Omental fat pad (tissue), 4 donors: ENCODE results near the gene CCDC154. TPM values are rescaled to one million over a fixed set of nuclear protein-coding genes. Genes with fewer than 3 reads are reported as not detected.

ENCODE experiments used
- ATAC-seq: fragments of 150-250 bp; one replicate; pipeline ENCODE4 v1.9.1; 2016; ENCODE audit warnings: mild to moderate bottlenecking, moderate library complexity; ENCODE audit not compliant: low FRiP score
- DNase-seq: peaks from one replicate; pipeline ENCODE4 v3.0.0-alpha.2; 2019; ENCODE audit warnings: low spot score
- CTCF ChIP-seq, 3 donors: fragments of 450-650 bp; IDR thresholded peaks; one replicate each; pipeline ENCODE4 v1.5.1; 2016 to 2017; ENCODE audit warnings: antibody characterized with exemption in 3 of 3, mild to moderate bottlenecking in 3 of 3, moderate library complexity in 2 of 3
- total RNA-seq, 4 donors: library from RNA; depleted of rRNA; stranded (reverse); fragments of >200 nt; gene quantifications; one replicate each; pipeline ENCODE4 v1.1.0, GENCODE V29; 2016

CCDC154 gene
- total RNA-seq, 4 donors from 2014 or later = 0.19 to 5.7 (median 0.37) TPM

DNA sequence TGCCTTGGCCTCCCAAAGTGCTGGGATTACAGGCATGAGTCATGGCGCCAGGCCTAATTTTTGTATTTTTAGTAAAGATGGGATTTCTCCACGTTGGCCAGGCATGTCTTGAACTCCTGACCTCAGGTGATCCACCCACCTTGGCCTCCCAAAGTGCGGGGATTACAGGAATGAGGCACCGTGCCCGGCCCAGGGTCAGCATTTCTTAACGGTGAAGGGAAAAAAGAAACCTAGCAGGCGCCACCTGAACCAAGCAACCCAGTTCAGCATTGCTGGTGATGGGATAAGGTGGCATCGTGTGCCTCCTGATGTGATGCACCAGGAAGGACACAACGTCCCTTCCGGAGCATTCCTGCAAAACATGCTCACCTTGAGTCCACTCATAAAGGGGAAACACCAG, 32.7 kb upstream of the CCDC154 start:
- DNase-seq = no peak
- ATAC-seq = no peak
- no peak for TF ChIP-seq CTCF (IDR thresholded peaks at IDR 0.05)

GRCh38 chr16:1475552-1476114, 31.3 kb upstream of the CCDC154 start:
- ATAC-seq (peak; percentile 11), DNase-seq (no peak)
- TF ChIP-seq CTCF (IDR thresholded peaks at IDR 0.05) = no peak

DNA sequence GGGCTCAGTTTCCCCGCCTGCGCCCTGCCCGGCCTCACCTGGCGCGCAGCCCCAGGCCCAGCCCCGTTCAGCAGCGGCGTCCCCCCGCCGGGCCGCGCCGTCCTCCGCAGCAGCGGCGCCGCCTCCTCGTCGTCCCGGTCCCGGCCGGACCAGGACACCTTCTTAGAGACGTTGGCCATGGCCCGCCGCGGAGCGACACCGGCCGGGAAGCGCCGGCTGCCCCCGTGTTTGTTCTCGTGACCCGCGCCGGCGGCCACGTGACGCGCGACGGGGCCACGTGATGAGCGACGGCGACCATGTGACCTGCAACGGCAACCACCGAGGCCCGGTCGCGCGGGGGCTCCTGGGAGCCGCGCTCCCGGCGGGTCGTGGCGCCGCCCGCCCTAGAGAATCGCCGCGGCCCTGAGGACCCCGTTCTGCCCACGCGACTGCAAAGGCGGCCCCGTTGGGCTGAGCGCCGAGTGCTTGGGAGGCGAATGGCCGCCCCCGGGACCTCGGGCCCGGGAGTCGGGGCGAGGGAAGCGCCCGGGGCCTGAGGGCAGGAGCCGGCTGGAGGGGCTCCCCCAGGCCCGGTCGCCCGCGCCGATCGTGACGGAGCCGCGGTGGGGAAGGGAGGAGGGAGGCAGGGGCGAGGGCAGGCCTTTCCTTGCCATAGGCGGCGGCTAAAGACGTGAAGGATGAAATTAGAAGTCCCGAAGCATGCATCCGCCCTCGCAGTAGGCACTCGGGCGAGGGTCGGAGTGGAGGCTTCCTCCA, 30.6 kb upstream of the CCDC154 start, which contains the start of gene CLCN7:
Gene CLCN7, minus strand, starts transcription at position 233 of the 756 bp plus-strand sequence. Its CDS starts 54 bp downstream, at position 179.
- TF ChIP-seq CTCF (IDR thresholded peaks at IDR 0.05) = no peak
- ATAC-seq = peak; percentile 82
- peak; percentile 89 for DNase-seq

- TF ChIP-seq CTCF (IDR thresholded peaks at IDR 0.05) = no peak
- no peak for DNase-seq
- ATAC-seq = no peak
Observed at GRCh38 chr16:1474082-1474795, 29.9 kb upstream of the CCDC154 start.

DNA sequence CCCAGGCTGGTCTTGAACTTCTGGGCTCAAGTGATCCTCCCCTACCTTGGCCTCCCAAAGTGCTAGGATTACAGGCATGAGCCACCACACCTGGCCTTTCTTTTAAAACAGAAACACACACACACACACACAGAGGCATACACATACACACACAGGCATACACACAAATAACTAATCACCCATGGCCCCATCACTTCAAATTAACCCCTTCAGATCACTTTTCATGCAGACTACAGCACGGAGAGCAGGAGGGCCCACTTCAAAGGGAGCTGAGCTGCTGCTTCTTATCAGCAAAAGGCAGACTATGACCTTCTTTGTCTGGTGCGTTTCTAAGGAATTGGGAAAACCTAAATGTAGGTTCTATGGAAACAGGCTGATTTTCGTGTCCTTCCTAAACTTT, 28.6 kb upstream of the CCDC154 start:
- TF ChIP-seq CTCF (IDR thresholded peaks at IDR 0.05) = no peak
- ATAC-seq (no peak), DNase-seq (no peak)

DNA sequence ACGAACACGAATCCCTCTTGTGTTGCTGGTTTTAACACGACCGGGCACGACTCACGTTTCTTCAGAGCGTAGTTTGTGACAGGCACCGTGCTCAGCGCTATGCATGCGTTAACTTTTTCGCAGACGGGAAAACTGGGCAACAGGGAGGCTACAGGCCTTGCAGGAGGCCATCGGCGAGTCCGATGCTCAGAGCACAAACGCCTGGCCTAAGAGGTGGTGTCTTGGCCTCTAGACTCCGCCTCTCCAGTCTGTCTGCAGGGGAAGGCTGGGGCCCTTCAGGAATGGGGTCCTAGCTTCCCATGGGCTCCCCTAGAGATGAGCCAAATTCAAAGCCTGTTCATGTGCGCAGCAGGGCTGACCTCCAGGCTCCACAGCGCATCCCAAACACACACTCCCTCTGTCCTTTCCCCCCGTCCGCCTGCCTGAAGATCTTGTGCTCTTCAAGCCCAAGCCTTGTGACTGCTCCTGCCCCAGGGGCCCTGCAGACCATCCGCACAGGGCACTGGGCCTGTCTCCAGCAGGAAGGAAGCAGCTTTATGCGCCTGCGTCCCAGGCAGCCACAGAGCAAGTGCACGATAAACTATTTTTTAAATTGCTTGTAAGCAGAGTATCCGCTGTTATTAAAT, 27.3 kb upstream of the CCDC154 start:
- no peak for ATAC-seq
- no peak for TF ChIP-seq CTCF (IDR thresholded peaks at IDR 0.05)
- DNase-seq = no peak
